ENCODE measurements around the gene COX5A. TPM values are rescaled to one million over a fixed set of nuclear protein-coding genes. Genes with fewer than 3 reads are reported as not detected.
"Not testable (repeated sequence)": the region's sequence is repeated elsewhere in the genome, so short reads cannot be mapped to it uniquely, and the experiment has no call there.

Gene COX5A
- total and polyA plus RNA-seq, 3 donors from 2014 or later = 77.4 to 426 (median 107) TPM

DNA sequence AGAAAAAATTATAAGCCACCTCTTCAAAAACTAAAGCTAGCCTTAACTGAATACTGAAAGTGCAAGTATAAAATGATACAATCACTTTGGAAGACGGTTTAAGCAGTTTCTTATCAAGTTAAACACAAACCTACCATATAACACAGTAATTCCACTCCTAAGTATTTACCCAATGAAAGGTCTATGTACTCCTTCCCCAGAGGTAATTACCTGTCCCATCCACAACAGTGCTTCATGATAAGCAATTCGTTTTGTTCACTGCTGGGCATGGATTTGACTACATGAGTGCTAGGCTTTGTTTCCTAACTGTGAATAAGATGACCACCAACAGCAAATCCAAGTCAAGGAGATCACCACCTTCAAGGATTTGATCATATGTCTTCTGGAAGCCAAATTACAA is 4.3 kb downstream of the COX5A start:
- Histone ChIP-seq H3K4me3 (no peak overlapping the region), H3K4me1 (peaks cover 11% of the 10 kb centered on the region), H3K27ac (no peak overlapping the region), H3K27me3 (no peaks in the 10 kb centered on the region), H3K9me3 (no peaks in the 10 kb centered on the region), H3K36me3 (ENCODE audit: low read depth, missing control alignments) (no peaks in the 10 kb centered on the region)
- WGBS, 2 donors = 62% methylated on average over 2 of the region's 2 CpGs
- DNase-seq = no peak
- intact Hi-C loops (cut with DNase I; ENCODE audit: low total_unique reads) = no loop called here
- TF ChIP-seq, protein P1, sequence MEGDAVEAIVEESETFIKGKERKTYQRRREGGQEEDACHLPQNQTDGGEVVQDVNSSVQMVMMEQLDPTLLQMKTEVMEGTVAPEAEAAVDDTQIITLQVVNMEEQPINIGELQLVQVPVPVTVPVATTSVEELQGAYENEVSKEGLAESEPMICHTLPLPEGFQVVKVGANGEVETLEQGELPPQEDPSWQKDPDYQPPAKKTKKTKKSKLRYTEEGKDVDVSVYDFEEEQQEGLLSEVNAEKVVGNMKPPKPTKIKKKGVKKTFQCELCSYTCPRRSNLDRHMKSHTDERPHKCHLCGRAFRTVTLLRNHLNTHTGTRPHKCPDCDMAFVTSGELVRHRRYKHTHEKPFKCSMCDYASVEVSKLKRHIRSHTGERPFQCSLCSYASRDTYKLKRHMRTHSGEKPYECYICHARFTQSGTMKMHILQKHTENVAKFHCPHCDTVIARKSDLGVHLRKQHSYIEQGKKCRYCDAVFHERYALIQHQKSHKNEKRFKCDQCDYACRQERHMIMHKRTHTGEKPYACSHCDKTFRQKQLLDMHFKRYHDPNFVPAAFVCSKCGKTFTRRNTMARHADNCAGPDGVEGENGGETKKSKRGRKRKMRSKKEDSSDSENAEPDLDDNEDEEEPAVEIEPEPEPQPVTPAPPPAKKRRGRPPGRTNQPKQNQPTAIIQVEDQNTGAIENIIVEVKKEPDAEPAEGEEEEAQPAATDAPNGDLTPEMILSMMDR (IDR thresholded peaks at IDR 0.05) = no peak
- TF ChIP-seq POLR2A (IDR thresholded peaks at IDR 0.05) = no peak

DNA sequence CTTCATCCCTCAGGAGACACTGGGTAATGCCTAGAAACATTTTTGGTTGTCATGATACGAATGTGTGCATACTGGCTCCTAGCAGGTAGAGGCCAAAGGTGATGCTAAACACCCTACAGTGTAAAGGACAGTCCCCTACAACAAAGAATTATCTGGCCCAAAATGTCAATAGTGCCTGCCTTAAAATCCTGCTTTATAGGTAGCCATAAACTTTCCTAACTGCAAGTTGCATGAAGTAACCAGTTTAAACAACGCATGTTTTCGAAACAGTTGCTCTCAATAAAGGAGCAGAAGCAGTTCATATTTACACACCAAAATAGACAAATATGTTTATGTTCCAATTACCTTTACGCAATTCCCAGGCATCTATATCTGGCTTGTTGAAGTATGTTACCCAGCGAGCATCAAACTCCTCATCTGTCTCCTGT is 9.1 kb downstream of the COX5A start:
- no peak overlapping the region for H3K27ac ChIP-seq
- 95 to 97% methylated on average over 5 of the region's 5 CpGs for WGBS, 2 donors
- intact Hi-C loops (cut with DNase I; ENCODE audit: low total_unique reads) = no loop called here
- no peaks in the 10 kb centered on the region for H3K27me3 ChIP-seq
- H3K9me3 ChIP-seq = no peaks in the 10 kb centered on the region
- no peaks in the 10 kb centered on the region for H3K36me3 ChIP-seq (ENCODE audit: low read depth, missing control alignments)
- no peak for DNase-seq
- TF ChIP-seq, protein P1 (IDR thresholded peaks at IDR 0.05) = no peak
- no peak for TF ChIP-seq POLR2A (IDR thresholded peaks at IDR 0.05)
- no peaks in the 10 kb centered on the region for H3K4me1 ChIP-seq
- no peak overlapping the region for H3K4me3 ChIP-seq

DNA sequence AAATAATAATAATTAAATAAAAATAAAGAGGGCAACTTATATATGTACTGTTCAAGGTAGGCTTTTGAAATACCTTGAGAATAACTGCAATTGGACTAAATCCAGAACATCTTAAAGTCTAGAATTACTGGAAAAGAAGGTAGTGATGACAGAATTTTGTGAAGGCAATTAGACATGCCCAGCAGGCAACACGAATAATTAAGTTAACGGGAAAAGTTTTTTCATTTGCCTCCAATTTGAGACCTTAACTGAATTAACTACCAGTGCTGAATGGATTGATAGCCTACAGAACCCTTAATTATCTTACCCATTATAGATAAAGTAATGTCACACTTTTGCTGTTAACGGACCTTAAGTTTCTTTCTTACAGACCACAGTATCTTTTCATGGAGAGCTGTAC is 13.3 kb downstream of the COX5A start:
- TF ChIP-seq, protein P1 (IDR thresholded peaks at IDR 0.05) = no peak
- no peak for TF ChIP-seq POLR2A (IDR thresholded peaks at IDR 0.05)
- Histone ChIP-seq H3K4me1 (no peaks in the 10 kb centered on the region), H3K36me3 (ENCODE audit: low read depth, missing control alignments) (no peaks in the 10 kb centered on the region), H3K27me3 (no peaks in the 10 kb centered on the region), H3K9me3 (no peaks in the 10 kb centered on the region), H3K27ac (no peak overlapping the region), H3K4me3 (no peak overlapping the region)
- DNase-seq = no peak
- intact Hi-C loops (cut with DNase I; ENCODE audit: low total_unique reads) = no loop called here
- WGBS, 2 donors = 95 to 96% methylated on average over 3 of the region's 3 CpGs

DNA sequence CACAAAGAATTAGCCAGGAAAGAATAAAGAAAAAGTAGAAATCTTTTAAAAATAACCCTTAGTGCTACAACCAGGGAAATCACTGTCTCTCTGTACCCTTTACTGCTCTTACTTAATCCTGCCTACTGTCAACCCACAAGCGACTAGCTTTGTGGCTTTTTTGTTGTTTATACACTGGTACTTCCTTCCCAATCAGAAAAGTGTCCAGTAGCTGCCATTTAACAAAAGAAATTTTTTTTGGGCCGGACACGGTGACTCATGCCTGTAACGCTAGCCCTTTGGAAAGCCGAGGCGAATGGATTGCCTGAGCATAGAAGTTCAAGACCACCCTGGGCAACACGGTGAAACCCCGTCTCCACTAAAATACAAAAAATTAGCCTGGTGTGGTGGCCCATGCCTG is 17.4 kb downstream of the COX5A start:
- Histone ChIP-seq H3K4me1 (no peaks in the 10 kb centered on the region), H3K4me3 (no peak overlapping the region), H3K27ac (no peak overlapping the region), H3K27me3 (no peaks in the 10 kb centered on the region), H3K9me3 (no peaks in the 10 kb centered on the region), H3K36me3 (ENCODE audit: low read depth, missing control alignments) (no peaks in the 10 kb centered on the region)
- DNase-seq = no peak
- 87 to 97% methylated on average over 8 of the region's 8 CpGs for WGBS, 2 donors
- intact Hi-C loops (cut with DNase I; ENCODE audit: low total_unique reads) = no loop called here
- TF ChIP-seq, protein P1 (IDR thresholded peaks at IDR 0.05) = no peak
- no peak for TF ChIP-seq POLR2A (IDR thresholded peaks at IDR 0.05)

DNA sequence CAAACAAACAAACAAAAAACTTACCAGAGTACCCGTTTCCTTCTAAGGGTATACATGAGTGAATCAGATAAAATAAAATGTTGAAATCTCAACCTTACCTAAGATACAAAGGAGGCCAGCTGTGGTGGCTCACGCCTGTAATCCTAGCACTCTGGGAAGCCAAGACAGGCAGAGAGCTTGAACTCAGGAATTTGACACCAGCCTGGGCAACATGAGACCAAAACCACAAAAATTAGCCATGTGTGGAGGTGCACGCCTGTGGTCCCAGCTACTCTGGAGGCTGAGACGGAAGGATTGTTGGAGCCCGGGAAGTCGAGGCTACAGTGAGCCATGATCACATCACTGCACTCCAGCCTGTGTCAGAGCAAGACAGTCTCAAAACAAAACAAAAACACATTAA is 20.2 kb downstream of the COX5A start:
- Histone ChIP-seq H3K4me3 (no peak overlapping the region), H3K27ac (no peak overlapping the region), H3K4me1 (no peaks in the 10 kb centered on the region), H3K36me3 (ENCODE audit: low read depth, missing control alignments) (no peaks in the 10 kb centered on the region), H3K27me3 (no peaks in the 10 kb centered on the region), H3K9me3 (no peaks in the 10 kb centered on the region)
- no peak for DNase-seq
- 94 to 96% methylated on average over 6 of the region's 6 CpGs for WGBS, 2 donors
- intact Hi-C loops (cut with DNase I; ENCODE audit: low total_unique reads) = no loop called here
- TF ChIP-seq, protein P1 (IDR thresholded peaks at IDR 0.05) = no peak
- no peak for TF ChIP-seq POLR2A (IDR thresholded peaks at IDR 0.05)

DNA sequence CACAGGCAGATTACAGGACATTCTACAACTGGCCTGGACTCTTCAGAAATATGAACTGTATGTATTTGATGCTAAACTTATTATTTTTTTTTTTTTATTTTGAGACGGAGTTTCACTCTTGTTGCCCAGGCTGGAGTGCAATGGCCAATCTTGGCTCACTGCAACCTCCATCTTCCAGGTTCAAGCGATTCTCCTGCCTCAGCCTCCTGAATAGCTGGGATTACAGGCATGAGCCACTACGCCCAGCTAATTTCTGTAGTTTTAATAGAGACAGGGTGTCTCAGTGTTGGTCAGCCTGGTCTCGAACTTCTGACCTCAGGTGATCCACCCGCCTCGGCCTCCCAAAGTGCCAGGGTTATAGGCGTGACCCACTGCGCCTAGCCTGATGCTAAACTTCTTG is 24.1 kb downstream of the COX5A start:
- intact Hi-C loops (cut with DNase I; ENCODE audit: low total_unique reads); H3K27me3 ChIP-seq; H3K4me1 ChIP-seq; H3K9me3 ChIP-seq; H3K27ac ChIP-seq; H3K36me3 ChIP-seq (ENCODE audit: low read depth, missing control alignments); H3K4me3 ChIP-seq; DNase-seq: not testable (repeated sequence)
- WGBS, 2 donors = 90% methylated on average over 8 of the region's 8 CpGs

Measured in testis (tissue), 3 donors.